Effector CD8-positive, alpha-beta T cell (primary cell): Measurements from ENCODE around the gene GTF2H1.
"Not testable (repeated sequence)": the region's sequence is repeated elsewhere in the genome, so short reads cannot be mapped to it uniquely, and the experiment has no call there.

ENCODE experiments used
- DNase-seq: peaks from one replicate; lab custom pipeline; 2025; lab: John Stamatoyannopoulos, UW

Gene GTF2H1

DNA sequence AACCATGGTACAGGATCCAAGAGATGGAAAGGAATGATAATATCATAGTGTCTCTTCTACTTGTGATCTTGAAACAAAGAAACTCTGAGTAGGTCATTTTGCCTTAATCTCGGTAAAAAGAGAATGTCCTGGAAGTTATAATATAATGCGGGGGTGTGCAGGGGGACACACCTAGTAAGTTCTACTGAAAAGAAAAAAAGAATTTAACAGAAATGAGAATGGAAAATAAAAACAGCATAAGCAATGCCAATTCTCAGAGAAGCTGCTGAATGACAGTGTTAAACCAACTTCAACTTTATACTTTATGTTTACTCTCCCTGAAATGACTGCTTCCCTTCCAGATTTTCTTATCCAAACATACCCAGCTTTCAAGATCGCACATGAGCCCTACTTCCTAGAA, 2.5 kb upstream of the GTF2H1 start:
- no peak for DNase-seq

DNA sequence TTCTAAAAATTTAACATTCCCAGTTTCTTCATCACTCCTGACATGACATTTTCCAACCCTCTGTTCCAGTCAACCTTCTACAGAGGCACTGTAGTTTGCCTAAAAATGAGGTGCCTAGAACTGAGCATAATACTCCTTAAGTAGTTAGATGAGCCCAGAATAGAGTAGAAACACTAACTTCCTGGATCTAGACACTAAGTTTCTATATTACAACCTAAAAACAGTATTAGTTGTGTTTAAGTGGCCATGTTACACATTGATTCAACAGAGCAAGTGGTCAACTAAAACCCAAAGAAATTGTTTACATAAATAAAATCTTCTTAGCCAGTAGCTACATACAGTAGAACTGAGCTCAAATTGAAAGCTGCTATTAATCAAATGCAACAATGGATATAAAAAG, 1.8 kb upstream of the GTF2H1 start:
- DNase-seq: no peak

DNA sequence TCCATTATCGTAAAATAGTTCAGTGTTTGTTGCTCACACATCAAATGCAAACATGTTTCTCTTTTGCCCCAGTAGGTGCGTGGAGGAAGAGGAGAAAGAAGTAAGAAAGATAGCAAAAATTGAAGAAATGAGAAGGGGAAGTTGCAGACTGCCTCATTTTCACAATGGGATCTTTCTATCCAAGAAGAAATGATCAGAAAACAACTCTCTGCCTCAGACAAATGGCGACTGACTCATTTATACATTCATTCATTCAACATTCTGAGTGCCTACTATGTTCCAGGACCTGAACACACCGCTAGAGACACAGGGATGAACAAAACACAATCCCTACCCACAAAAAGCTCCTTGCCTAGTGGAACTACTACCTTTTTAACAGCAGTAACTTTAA, 794 bp upstream of the GTF2H1 start:
- DNase-seq: no peak

DNA sequence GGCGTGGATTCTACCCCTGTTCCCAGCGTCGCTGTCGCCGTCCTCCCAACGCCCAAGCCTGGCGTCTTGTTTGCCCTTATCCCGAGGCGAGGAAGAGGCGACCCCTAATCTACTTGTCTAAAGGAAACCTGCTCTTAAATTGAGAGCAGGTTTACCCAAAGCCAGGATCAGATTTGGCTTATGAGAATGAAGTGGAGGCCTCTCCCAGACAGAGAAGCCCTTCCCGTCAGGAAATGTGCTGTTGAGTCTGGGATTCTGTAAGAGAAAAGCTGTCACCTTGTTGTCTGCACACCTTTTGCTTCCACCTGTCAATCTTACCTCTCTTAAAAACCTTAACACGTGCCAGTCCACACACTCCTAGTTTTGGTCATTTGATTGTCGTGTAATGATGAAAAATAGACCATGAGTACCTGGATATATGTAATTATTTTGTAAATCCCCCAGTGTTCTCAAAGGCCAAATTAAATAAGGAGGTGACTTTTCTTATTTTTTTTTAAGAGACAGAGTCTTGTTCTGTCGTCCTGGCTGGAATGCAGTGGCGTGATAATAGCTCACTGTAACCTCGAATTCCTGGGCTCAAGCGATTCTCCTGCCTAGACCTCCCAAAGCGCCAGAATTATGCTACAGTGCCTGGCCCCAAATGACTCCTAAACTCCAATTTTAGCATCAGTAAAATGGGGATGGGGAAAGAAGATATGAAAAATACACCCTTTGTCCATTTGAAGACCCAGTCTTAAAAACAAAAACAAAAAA, 627 bp downstream of the GTF2H1 start:
- DNase-seq: no peak

DNA sequence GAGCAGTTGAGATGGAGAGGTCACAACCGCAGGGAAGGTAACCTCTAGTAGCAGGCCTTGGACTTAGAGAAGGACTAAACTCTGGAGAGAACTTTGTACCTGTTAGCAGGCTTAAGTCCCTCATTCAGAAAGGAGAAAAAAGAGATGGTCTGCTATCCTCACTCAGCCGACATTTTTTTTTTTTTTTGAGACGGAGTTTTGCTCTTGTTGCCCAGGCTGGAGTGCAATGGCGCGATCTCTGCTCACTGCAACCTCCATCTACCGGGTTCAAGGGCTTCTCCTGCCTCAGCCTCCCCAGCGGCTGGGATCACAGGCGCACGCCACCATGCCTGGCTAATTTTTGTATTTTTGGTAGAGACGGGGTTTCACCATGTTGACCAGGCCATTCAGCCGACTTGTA, 1.5 kb downstream of the GTF2H1 start:
- not testable (repeated sequence) for DNase-seq

DNA sequence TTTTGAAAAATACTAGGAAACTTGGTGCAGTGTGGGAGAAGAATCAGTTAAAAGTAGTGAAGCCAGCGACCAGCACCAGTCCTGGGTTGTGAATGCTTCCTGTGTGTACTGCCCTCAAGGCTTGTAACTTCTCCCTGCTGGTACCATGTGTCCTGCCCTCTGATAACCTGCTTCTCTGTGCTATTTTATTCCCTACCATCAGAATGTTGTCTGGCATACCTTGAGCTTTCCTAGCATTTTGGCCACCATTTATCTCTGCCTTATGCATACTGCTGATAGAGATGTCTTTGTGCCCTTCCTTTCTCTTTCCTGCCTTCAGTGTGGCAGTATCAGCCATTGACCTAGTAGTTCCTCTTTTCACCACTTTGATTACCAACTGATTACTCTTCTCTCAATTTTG, 2.0 kb downstream of the GTF2H1 start:
- no peak for DNase-seq

DNA sequence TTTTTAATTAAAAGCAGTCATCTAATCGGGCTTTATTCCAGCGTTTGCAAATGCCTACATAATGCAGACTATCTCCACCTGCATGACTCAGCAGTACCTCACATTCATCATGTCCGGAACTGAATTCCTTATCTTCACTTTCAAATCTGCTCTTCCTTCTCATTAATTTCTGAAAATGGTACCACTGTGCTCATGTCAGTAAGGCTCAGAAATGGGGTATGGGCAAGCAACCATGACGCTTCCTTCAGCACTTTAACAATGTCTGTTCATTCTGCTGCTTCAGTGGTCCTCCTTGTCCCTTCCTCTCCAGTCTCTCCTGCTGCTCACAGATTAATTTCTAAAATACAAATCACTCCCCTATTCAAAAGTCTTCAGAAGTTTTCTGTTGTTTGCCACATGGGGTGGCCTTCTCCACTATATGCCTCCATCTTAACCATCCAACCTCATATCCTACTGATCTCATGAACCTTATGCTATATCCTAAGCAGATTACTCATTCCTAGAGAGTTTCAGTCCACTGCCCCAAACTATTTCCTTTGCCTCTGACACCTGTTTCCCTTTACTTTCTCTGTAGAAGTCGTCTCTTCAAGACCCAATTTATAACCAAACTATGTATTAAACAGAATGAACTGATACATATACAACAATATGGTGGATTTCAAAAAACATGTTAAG, 7.0 kb downstream of the GTF2H1 start:
- DNase-seq: no peak

DNA sequence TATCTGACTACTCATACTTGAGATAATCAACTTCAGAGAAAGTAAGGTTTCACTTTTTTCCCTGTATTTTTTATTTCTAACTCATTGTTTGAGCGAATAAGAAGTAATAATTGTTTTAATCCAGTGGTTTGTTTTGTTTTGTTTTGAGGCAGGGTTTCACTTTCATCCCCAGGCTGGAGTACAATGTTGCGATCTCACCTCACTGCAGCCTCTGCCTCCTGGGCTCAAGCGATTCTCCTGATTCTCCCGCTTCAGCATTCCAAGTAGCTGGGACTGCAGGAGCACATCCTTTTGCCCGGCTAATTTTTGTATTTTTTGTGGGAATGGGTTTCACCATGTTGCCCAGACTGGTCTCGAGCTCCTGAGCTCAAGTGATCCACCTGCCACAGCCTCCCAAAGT, 8.6 kb downstream of the GTF2H1 start:
- DNase-seq: no peak

DNA sequence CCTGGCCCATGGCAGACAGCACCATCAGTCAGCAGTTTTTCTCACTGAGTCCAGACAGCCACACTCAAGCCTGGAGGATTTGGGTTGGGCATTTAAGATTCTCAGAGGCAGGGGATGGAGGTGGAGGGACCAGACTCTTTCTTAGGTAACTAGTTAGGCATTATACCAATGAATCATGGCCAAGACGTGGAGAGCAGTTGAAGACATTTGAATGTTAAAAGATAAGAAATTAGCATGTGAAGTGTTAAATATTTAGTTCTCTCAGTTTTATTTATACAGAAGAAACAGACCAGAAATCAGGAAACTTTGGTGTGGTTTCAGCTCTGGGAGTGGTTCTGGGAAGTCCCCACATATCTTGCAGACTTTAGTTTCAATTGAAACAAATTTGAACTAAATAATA, 9.9 kb downstream of the GTF2H1 start:
- no peak for DNase-seq

DNA sequence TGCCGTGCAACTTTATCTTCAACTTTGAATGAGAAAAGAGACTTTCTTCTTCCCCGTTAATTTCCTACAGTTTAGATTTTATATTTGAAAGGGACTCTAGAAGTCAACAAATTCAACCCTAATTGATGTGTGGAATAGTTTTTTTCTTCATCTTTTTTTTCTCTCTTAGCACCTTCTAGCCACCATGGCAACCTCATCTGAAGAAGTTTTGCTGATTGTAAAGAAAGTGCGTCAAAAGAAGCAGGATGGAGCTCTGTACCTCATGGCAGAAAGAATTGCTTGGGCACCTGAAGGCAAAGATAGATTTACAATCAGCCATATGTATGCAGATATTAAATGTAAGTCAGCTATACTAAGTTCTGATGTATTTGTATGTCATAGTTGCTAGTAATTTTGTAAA, 10.5 kb downstream of the GTF2H1 start:
- DNase-seq: no peak

DNA sequence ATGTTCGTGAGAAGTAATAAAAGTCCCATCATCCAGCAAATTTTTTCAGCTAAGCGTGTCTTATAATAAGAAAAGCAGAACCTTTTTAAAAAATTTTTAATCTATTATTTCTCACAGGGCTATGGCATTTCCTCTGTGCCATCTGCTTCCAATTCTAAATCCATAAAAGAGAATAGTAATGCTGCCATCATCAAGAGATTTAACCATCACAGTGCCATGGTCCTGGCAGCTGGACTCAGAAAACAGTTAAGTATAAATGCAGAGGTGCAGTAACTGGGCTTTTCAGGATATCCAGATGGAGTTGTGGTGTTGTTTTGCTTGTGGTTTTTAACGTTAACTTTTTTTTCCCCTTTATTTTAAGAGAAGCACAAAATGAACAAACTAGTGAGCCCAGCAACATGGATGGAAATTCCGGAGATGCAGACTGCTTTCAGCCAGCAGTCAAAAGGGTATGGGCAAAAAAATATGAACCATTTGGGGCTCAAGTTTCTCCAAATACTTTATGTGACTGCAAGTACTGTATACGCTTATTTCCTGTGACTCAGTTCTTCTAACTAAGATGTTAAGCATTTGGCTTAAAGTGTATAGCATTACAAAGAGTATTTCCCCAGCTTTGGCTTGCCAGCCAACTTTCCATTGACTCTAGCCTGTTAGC, 25.2 kb downstream of the GTF2H1 start:
- no peak for DNase-seq

DNA sequence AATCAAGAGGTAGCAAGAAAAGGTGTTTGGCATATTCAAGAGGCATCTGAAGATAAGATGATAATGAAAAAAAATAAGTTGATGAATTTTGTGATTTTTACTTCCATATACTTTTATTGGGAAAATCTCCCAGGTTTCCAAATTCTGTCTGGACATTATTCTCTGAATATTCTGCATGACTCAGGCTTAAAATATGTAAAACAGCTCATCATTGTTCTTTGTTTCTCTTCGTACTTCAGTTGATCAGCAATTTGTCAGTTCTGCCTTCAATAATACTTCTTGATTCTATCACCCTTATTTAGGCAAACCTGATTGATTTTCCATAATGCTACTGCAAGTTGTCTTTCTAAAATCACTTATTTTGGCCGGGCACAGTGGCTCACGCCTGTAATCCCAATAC, 30.2 kb downstream of the GTF2H1 start:
- no peak for DNase-seq

DNA sequence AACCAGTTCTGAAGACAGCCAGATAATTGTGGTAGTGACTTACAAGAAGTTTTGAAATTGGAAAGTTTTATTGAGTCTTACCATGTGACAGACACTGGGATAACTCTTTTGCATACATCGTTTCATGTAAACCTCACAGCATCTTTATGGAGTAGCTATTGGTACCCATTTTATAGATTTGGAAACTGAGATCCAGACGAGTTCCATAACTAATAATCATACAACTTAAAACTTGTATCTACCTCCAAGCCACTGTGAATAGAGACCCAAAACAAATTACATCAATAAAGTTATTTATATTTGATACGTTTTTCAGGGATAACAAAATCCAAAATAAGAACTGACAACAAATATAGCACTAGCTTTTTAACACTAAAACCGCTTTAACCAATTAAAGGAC, 36.3 kb downstream of the GTF2H1 start:
- DNase-seq: no peak

DNA sequence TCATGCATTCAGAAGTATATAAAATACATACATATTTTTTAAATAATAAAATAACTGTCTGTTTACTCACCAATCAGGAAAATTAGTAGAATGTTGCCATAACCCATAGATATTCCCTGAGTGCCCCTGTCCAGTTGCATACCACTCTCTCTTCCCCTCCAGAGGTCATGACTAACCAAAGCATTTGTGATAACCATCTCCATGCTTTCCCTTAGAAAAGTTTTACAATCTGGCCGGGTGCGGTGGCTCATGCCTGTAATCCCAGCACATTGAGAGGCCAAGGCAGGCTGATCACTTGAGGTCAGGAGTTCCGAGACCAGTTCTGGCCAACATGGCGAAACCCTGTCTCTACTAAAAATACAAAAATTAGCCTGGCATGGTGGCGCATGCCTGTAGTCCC, 38.8 kb downstream of the GTF2H1 start:
- DNase-seq: no peak

DNA sequence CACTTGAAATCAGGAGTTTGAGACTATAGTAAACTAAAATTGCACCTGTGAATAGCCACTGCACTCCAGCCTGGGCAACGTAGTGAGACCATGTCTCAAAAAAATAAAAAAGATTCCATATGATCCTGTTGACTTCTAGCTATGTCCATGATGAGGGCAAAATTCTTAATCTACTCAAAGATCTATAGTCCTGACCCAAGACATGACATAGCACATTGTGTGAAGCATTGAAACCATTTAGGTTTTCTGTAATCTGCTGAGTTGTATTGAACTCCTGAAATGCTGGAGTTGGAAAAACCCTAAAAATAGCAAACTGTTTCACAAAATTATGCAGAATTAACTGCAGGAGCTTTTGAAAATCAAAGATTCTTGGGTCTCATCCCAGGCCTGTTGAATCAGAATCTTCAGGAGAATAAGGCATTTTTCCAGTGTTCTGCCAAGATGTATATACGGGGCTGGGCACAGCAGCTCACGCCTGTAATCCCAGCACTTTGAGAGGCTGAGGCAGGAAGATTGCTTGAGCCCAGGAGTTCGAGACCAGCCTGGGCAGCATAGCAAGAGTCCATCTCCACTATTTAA, 42.2 kb downstream of the GTF2H1 start:
- DNase-seq: no peak

DNA sequence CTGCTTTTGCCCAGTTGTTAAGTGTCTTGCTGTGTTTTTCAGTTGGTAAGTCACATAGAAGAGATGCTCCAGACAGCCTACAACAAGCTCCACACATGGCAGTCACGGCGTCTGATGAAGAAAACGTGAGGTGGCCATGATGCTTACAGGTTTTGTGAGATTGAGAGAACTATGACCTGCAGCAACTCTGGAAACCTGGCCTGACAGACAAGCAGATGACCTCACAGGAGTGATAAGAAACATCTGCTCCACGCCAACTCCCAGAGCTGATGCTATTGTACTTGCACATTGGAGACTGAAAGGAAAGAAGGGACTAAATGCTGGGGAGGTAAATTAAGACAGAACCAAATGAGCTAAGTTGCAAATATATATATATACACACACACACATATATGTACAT, 43.4 kb downstream of the GTF2H1 start:
- no peak for DNase-seq

DNA sequence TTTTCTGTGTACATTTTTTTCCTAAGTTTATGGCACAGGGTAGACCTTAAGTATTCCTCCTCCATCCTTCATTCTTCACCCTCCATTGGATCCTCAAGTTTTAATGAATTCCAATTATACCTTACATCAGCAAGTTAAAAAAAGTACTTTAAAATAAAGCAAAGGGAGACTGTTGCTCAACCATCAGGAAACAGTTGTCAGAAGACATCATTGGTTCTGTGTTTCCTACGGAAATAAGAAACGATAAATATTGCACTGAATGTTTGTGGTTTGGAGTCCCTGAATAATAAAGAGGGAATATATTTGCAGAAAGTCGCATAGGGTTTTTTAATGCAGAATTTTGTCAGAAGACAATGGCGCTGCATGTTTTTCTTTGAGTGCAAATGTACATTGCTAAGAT, 43.9 kb downstream of the GTF2H1 start:
- no peak for DNase-seq

DNA sequence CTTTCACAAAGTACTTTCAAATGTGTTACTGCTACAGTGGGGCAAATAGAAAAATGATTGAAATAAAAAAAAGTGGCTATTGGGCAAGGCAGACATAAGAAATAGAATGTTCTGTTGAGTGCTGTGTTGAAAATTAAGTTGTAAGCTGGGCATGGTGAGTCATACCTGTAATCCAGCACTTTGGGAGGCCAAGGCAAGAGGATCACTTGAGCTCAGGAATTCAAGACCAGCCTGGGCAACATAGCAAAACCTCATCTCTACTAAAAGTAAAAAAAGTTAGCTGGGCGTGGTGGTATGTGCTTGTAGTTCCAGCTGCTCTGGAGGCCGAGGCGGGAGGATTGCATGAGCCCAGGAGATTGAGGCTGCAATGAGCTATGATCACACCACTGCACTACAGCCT, 45.1 kb downstream of the GTF2H1 start:
- DNase-seq: no peak

DNA sequence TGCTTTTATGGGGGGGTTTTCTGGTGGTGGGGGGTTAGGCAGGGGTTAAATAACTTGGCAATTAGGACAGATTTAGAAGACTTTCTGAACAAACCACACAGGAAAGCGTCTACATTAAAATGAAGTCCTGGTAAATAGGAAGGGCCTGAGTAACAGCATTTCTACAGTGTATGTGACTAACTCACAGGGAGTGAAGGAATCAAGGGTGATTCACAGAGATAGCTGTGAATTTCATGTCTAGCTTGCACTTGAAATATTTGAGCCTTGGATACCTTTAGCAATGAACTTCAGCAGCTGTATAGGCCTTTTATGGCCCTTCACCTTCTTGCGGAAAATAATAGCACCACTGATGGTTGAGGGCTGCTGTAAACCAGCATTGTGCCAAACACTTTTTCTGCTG, 45.9 kb downstream of the GTF2H1 start:
- DNase-seq: no peak

DNA sequence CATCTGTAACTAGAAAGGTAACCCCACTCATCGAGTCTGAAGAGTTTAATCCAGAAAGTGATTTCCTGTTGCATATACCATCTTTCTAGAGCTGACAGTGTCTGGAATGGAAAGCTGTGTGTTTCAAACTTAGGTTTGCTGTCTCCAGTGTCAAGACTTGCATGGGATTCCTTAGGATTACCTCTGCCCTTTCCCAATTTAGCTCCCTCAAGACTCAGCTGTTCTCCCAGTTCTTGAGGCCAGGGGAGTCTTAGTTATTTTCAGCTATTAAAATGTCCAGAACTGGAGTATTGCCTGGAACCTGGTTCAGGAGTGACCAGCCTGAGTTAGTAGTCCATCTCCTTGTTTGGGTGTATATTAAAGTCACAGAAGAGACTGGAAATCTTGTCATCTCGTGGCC, 47.0 kb downstream of the GTF2H1 start:
- no peak for DNase-seq

DNA sequence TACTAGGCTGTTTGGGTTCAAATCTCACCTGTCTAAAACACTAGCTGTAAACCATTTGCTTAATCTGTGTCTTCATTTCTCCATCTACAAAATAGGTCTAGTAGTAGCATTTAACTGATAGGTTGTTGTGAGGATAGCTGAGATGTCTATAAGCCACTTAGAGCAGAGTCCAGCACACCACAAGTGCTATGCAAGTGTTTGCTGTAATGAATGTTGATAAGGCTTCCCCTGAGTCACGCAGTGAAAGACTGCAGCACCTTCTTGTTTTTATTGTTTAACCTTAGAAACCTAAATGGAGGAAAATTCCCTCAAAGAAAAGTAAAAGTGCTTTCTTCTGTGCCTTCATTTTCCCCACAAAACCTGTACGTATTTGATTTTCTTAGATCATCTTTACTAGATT, 48.9 kb downstream of the GTF2H1 start:
- no peak for DNase-seq

DNA sequence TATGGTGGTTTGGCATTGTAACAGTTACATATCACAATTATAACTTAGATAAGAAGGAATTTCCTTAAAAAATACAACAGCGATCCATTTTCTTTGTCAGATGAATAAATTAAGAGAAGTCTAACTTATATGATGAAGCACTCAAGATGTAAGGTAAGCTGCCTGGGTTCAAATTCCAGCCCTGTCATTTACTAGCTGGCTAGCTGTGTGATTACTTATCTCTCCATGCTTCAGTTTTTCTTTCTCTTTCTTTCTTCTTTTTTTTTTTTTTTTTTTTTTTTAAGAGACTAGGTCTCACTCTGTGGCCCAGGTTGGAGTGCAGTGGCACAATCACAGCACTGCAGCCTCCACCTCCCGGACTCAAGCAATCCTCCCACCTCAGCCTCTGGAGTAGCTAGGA, 49.8 kb downstream of the GTF2H1 start:
- no peak for DNase-seq

DNA sequence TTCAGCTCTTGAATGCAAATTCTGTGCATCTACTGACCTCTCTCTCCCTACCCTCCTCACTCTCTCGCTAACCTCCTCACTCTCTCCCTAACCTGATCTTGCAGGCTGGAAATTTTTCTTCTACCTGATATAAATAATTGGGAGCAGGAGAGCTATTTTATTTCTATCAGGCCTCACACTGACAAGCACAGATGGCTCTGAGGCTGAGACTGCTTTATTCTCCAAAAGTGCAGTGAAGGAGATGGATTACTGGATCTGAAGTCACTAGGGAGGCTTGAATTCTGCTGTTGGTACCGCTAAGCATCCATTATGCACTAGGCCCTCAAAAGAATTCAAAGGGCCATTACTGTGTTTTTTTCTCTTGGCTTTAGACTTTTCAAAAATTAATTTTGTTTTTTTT, 52.6 kb downstream of the GTF2H1 start:
- no peak for DNase-seq
